ENCODE results near the gene IL3RA.
"Not testable (repeated sequence)": the region's sequence is repeated elsewhere in the genome, so short reads cannot be mapped to it uniquely, and the experiment has no call there.

IL3RA gene

DNA sequence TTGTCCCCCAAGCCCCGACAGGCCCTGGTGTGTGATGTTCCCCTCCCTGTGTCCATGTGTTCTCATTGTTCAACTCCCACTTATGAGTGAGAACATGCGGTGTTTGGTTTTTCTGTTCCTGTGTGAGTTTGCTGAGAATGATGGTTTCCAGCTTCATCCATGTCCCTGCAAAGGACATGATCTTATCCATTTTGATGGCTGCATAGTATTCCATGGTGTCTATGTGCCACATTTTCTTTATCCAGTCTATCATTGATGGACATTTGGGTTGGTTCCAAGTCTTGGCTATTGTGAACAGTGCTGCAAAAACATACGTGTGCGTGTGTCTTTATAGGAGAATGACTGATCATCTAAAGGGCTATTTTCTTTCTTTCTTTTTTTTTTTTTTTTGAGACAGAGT is 4.2 kb upstream of the IL3RA start:
- not testable (repeated sequence) for DNase-seq

DNA sequence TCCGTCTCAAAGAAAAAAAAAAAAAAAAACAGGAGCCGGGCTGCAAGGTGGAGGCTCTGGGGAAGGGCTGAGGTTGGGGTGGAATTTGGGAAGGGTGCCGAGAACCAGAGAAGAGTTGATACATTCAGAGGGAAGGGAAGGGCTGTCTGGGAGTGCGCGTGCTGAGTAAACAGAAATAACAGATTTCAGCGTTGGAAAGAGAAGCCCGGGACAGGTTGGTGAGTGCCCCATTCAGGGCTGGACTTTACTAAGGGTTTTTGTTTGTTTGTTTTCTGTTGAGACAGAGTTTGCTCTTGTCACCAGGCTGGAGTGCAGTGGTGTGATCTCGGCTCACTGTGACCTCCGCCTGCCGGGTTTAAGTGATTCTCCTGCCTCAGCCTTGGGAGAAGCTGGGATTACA is 1.7 kb upstream of the IL3RA start:
- DNase-seq, result no peak

- peak; percentile 62 for DNase-seq
Measured at GRCh38 chrX:1336948-1337779, 579 bp downstream of the IL3RA start.

DNA sequence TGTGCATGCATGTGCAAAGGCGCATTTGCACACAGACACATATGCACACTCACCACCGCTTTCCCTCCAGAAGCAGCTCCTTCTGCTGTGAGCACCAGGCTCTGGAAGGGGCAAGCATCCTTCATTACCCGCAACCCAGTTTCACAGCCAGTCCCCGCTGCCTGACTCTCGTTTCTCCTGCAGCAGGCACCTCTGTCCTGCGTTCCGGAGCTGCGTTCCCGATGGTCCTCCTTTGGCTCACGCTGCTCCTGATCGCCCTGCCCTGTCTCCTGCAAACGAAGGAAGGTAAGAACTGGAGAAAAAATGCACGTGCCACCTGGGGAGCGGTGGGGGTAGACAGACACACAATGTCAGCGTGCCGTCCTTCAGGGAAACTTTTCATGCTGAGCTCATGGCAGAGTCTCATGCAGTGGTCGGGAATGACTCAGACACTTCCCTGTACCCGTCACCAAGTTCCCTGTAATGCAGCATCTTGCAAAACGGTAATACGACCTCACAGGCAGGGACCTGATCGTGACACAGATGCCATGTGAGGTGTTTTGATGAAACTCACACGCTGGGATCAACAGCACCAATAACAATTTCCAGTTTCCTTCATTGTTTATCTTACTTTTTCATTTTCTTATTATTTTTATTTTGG is 5.1 kb downstream of the IL3RA start:
- no peak for DNase-seq

GRCh38 chrX:1349606-1350005 is 13.0 kb downstream of the IL3RA start:
- not testable (repeated sequence) for DNase-seq

DNA sequence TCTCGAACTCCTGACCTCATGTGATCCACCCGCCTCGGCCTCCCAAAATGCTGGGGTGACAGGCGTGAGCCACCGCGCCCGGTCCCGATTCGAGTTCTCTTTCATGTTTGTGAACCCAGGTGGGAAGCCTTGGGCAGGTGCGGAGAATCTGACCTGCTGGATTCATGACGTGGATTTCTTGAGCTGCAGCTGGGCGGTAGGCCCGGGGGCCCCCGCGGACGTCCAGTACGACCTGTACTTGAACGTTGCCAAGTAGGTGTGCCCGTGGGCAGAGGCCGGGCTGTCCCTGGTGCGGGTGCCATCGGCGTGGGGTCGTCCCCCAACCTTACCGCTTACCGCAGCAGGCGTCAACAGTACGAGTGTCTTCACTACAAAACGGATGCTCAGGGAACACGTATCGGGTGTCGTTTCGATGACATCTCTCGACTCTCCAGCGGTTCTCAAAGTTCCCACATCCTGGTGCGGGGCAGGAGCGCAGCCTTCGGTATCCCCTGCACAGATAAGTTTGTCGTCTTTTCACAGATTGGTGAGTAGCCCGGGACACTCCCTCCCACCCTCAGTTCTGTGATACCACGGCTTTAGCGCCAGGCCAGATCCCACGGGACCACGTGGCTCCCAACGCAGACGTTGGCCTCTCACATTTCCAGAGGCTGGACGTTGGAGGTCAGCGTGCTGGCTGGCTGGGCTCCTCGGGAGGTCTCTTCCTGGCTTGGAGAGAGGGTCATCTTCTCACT is 15.6 kb downstream of the IL3RA start:
- DNase-seq, result no peak

DNA sequence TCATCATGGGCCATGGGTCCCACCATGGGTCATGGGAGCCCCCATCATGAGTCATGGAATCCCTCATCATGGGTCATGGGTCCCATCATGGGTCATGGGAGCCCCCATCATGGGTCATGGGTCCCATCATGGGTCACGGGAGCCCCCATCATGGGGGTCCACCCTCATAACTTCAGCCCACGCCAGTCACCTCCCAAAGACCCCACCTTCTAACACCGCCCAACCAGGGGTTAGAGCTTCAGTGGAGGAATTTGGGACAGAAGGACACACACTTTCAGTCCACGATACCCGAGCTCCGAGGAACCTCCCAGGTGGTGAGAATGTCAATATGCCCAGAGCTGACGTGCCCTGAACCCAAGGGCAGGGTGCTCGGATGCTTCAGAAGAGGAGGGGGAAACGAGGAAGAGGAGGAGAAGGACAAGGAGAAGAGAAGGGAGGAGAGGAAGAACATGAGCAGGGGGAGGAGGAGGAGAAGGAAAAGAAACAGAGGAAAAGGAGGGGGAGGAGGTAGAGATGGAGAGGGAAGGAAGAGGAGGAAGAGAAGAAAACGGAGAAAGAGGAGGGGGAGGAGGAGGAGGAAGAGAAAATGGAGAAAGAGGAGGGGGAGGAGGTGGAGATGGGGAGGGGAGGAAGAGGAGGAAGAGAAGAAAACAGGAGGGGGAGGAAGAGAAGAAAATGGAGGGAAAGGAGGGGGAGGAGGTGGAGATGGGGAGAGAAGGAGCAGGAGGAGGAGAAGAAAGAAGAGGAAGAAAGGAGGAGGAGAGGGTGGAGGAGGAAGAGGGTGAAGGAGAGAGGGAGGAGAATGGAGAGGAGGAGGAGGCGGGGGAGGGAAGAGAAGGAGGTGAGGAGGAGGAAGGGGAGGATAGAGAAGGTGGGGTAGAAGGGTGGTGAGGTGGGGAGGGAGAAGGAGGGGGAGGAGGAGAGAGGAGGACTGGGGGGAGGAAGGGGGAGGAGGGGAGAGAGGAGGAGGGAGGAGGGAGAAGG is 17.7 kb downstream of the IL3RA start:
- no peak for DNase-seq

DNA sequence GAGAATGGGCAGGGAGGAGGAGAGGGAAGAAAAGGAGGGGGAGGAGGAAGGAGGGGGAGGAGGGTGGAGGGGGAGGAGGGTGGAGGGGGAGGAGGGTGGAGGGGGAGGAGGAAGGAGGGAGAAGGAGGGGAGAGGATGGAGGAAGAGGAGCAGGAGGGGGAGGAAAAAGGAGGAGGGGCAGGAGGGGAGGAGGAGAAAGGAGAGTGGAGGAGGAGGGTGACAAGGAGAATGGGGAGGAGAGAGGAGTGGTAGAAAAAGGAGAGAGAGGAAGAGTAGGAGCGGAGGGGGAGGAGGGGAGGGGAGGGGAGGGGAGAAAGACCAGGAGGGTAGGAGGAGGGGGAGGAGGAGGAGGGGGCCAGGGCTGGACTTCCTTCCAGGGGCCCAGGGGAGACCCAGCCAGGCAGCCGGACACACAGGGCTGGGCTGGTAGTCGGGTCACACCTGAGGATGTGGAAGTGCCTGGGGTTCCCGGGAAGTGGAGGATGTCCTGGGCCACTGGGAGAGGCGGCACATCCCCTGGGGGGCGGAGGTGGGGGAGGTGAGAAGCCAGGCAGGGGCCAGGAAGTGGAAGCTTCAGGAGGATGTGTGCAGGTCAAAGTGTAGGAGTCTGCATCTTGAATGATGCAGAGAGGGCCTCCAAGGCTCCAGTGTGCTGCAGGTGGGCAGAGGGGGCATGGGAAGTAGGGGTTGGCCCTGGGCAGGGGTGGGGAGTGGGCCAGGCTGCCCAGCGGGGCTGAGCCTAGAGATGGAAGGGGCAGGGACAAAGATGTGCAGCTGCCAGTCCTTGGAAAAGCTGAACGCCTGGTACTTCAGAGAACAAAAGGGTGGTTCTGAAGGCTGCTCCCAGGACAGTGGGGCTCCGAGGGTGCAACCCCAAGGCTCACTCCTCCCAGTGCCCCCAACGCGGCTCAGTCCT is 18.8 kb downstream of the IL3RA start:
- DNase-seq, result no peak

DNA sequence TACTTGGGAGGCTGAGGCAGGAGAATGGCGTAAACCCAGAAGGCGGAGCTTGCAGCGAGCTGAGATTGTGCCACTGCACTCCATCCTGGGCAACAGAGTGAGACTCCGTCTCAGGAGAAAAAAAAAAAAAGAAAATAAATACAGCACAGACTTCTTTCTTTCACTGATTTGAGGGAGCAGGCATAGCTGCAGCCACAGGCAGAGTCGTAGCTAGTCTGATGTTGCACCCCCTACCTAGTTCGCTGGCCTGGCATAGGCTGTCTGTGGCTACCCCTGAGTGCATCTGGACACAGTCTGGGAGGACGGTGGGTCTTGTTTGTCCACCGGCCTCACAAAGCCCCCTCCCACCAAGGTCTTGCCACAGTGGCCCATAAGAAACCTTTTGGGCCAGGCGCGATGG is 21.4 kb downstream of the IL3RA start:
- DNase-seq, result no peak

DNA sequence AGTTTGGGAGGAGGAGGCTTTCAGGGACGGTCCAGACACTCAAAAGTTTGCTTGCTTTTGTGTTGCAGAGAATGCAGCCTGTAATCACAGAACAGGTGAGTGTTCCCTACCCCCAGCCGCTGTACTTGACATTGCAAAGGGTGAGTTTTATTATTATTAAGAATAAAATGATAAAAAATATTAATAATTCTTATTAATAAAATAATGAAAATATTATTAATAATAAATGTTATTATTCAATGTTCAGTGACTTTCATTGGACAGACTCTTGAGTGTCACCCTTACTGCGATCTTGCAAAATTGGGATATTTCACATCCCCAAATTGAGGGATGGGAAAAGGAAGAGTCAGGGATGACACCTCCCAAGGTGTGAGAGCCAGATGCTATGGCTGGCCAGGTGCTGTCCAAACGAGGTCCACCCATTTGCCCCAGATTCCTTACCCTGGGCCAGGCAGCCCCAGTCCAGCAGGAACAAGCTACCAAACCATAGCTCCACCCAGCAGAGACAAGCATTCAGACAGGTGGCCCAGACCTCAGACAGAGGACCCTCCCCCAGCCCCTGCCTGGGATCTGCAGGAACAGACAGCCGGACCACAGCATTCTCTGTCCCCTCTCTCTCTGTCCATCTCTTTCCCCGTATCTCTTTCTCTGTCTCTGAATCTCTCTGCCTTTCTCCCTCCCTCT is 22.4 kb downstream of the IL3RA start:
- no peak for DNase-seq

GRCh38 chrX:1359477-1359873 is 22.9 kb downstream of the IL3RA start:
- no peak for DNase-seq

DNA sequence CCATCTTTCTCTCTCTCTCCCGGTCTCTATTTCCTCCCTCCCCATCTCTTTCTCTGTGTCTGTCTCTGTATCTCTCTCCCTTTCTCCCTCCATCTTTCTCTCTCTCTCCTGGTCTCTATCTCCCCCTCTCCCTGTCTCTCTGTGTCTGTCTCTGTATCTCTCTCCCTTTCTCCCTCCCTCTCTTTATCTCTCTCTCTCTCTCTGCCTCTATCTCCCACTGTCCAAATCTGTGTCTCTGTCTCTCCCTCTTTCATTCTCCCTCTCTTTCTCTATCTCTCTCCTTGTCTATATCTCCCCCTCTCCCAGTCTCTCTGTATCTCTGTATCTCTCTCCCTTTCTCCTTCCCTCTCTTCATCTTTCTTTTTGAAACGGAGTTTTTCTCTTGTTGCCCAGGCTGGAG is 23.6 kb downstream of the IL3RA start:
- no peak for DNase-seq

- no peak for DNase-seq
Measured at GRCh38 chrX:1361275-1361674, 24.7 kb downstream of the IL3RA start.

- DNase-seq, result no peak
Measured at GRCh38 chrX:1361910-1362309, 25.3 kb downstream of the IL3RA start.

GRCh38 chrX:1366363-1366762 is 29.8 kb downstream of the IL3RA start:
- DNase-seq, result not testable (repeated sequence)

- no peak for DNase-seq
Measured at GRCh38 chrX:1368385-1368698, 31.8 kb downstream of the IL3RA start.

GRCh38 chrX:1378306-1378759 is 41.7 kb downstream of the IL3RA start:
- no peak for DNase-seq

DNA sequence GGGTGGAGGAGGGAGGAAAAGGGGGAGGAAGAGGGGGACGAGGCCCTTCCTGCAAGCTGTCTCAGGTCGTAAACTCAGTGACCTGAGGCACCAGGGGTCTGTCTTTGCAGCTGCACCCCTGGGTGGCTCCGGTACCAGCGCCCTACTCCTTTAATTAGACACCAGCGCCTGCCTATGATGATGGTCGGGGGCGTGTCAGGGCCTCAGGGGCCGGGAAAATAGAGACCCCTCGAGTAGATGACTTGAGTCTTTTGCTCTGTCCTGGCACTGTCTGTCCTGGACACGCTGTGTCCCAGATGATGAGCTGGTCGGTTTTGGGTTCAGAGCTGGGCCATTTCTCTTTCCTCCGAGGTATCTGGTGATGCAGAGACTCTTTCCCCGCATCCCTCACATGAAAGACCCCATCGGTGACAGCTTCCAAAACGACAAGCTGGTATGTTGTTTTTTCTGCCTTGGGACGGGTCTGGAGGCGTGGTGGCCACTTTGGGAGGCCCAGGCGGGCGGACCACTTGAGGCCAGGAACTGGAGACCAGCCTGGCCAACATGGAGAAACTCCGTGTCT is 44.2 kb downstream of the IL3RA start:
- DNase-seq, result no peak

DNA sequence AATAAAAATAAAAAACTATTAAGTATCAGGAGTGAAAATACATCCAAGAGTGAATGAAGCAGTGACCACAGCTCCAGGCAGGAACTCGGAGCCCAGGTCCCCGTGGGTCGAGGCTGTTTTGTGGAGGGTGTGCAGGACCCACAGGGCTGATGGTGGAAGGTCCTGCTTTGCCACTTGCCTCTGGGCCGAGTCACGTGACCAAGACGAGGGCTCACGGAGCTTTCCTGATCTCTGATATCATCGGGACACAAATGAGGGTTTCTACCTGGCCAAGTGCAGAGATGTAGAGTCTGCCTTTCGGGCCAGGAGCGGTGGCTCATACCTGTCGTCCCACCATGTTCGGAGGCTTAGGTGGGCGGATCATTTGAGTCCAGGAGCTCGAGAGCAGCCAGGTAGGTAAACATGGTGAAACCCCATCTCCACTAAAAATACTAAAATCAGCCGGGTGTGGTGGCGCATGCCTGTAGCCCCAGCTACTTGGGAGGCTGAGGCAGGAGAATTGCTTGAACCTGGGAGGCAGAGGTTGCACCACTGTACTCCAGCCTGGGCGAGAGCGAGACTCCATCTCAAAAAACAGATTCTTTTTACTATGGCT is 48.2 kb downstream of the IL3RA start:
- DNase-seq, result no peak

Measured in GDM1 (cell line).